Bronchial epithelial cell (primary cell): Measurements from ENCODE around the gene NRF1. TPM values are rescaled to one million over a fixed set of nuclear protein-coding genes. Genes with fewer than 3 reads are reported as not detected.
"Not testable (repeated sequence)": the region's sequence is repeated elsewhere in the genome, so short reads cannot be mapped to it uniquely, and the experiment has no call there.

Source experiments
- DNase-seq: peaks from one replicate; pipeline ENCODE4 v3.0.0-alpha.2; 2010; ENCODE audit warnings: low read depth
- FAIRE-seq: peaks from 2 replicates; lab custom pipeline; 2011; peaks lifted over from hg19 to GRCh38; lab: Jason Lieb, UNC
- H3K27me3 ChIP-seq: 2 replicates; pipeline ENCODE4 v1.5.1; 2011; ENCODE audit warnings: low read length; ENCODE audit not compliant: control insufficient read depth, insufficient read depth
- H3K36me3 ChIP-seq: 2 replicates; pipeline ENCODE4 v1.5.1; 2011; ENCODE audit warnings: low read length; ENCODE audit not compliant: control insufficient read depth, insufficient read depth
- H3K4me3 ChIP-seq: 2 replicates; pipeline ENCODE4 v1.5.1; 2011; ENCODE audit warnings: mild to moderate bottlenecking, low read depth, low read length, control low read depth
- total RNA-seq: library from RNA; depleted of rRNA; stranded (reverse); fragments of >200 nt; gene quantifications from 2 replicates; pipeline ENCODE4 v1.2.1, GENCODE V29; 2014
- TF ChIP-seq, protein P1 (sequence below): IDR thresholded peaks from 2 replicates; pipeline ENCODE4 v1.5.1; 2011; ENCODE audit warnings: mild to moderate bottlenecking, moderate library complexity, low read length, control low read depth, inconsistent platforms; ENCODE audit not compliant: insufficient read depth, severe bottlenecking

The NRF1 gene
- total RNA-seq, 1 donor from 2014 or later, result 12.1 TPM

DNA sequence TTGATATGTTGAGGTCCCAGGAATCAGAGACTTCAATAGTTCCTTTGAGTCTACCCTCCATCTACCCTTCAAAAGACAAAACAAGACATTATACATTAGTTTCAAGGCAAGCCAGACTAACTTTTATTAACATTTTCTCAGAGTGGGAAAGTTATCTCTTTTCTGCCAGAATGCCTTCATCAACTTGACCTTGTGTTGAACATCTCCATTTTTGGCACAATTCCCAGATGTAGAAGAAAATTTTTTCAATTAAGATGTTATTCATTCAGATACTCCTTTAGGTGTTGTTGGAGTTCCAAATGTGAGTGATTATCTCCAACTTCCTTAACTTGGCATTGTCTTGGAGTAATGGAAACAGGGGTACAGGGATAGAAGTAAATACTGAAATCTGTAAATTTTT lies 59.1 kb downstream of the NRF1 start:
- Histone ChIP-seq H3K4me3 (no peak overlapping the region), H3K36me3 (peaks cover 2% of the 10 kb centered on the region), H3K27me3 (no peaks in the 10 kb centered on the region)
- DNase-seq, result no peak
- FAIRE-seq, result no peak
- TF ChIP-seq, protein P1, sequence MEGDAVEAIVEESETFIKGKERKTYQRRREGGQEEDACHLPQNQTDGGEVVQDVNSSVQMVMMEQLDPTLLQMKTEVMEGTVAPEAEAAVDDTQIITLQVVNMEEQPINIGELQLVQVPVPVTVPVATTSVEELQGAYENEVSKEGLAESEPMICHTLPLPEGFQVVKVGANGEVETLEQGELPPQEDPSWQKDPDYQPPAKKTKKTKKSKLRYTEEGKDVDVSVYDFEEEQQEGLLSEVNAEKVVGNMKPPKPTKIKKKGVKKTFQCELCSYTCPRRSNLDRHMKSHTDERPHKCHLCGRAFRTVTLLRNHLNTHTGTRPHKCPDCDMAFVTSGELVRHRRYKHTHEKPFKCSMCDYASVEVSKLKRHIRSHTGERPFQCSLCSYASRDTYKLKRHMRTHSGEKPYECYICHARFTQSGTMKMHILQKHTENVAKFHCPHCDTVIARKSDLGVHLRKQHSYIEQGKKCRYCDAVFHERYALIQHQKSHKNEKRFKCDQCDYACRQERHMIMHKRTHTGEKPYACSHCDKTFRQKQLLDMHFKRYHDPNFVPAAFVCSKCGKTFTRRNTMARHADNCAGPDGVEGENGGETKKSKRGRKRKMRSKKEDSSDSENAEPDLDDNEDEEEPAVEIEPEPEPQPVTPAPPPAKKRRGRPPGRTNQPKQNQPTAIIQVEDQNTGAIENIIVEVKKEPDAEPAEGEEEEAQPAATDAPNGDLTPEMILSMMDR, result no peak

DNA sequence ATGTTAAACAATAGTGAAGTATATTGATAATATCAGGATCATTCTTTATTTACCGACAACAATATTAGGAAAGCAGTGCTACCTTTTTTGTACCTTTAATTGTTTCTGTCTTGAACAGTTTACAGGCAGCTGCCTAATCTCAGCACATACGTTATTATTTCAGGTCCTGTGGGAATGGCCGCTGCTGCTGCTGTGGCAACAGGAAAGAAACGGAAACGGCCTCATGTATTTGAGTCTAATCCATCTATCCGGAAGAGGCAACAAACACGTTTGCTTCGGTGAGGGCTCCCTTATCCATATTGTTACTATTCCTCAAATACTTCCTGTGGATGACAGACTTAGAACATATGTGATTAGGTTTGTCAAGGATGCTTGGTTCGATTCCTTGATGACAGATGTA lies 59.7 kb downstream of the NRF1 start:
- DNase-seq, result no peak
- Histone ChIP-seq H3K27me3 (no peaks in the 10 kb centered on the region), H3K36me3 (peaks cover 2% of the 10 kb centered on the region), H3K4me3 (no peak overlapping the region)
- no peak for FAIRE-seq
- TF ChIP-seq, protein P1, result no peak

DNA sequence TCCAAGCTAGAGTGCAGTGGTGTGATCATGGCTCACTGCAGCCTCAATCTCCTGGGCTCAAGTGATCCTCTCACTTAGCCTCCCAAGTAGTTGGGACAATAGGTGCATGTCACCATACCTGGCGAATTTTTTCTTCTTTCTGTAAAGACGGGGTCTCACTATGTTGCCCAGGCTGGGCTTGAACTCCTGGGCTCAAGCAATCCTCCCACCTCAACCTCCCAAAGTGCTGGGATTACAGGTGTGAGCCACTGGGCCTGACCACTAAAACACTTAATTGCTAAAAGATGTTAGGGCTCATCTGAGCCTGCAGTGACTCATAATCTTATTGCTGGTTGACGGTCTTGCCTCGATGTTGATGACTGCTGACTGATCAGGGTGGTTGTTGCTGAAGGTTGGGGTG lies 63.0 kb downstream of the NRF1 start:
- not testable (repeated sequence) for DNase-seq, H3K36me3 ChIP-seq, FAIRE-seq, H3K4me3 ChIP-seq, H3K27me3 ChIP-seq

DNA sequence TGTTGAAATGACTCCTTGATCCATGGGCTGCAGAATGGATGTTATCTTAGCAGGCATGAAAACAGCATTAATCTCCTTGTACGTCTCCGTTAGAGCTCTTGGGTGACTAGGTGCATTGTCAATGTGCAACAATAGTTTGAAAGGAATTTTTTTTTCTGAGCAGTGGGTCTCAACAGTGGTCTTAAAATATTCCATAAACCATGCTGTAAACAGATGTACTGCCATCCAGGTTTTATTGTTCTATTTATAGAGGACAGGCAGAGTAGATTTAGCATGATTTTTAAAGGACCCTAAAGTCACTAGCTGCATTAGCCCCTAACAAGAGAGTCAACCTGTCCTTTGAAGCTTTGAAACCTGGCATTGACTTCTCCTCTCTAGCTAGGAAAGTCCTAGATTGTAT lies 64.0 kb downstream of the NRF1 start:
- Histone ChIP-seq H3K4me3 (no peak overlapping the region), H3K27me3 (no peaks in the 10 kb centered on the region), H3K36me3 (peaks cover 4% of the 10 kb centered on the region)
- no peak for DNase-seq
- no peak for FAIRE-seq
- TF ChIP-seq, protein P1, result no peak

DNA sequence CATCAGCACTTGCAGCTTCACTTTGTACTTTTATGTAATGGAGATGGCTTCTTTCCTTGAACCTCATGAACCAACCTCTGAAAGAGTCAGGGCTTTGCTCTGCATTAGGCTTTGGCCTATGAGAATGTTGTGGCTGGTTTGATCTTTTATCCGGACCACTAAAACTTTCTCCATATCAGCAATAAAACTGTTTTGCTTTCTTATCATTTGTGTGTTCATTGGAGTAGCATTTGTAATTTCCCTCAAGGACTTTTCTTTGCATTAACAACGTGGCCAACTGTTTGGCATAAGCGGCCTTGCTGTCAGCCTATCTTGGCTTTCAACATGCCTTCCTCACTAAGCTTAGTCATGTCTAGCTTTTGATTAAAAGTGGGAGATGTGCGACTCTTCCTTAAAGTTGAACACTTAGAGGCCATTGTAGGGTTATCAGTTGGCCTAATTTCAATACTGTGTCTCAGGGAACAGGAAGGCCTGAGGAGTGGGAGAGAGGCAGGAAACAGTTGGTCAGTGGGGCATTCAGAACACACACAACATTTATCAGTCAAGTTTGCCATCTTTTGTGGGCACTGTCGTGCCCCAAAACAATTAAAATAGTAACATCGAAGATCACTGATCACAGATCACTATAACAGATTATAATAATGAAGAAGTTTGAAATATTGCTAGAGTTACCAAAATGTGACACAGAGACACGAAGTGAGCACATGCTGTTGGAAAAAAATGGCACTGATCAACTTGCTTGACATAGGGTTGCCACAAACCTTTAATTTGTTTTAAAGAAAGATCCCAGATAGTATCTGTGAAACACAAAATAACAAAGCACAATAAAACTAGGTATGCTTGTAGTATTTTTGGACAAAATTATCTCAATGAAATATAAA lies 64.7 kb downstream of the NRF1 start:
- peak; percentile 86 for FAIRE-seq
- H3K4me3 ChIP-seq, result no peak overlapping the region
- DNase-seq, result no peak
- peaks cover 3% of the 10 kb centered on the region for H3K36me3 ChIP-seq
- TF ChIP-seq, protein P1, result no peak
- H3K27me3 ChIP-seq, result no peaks in the 10 kb centered on the region

DNA sequence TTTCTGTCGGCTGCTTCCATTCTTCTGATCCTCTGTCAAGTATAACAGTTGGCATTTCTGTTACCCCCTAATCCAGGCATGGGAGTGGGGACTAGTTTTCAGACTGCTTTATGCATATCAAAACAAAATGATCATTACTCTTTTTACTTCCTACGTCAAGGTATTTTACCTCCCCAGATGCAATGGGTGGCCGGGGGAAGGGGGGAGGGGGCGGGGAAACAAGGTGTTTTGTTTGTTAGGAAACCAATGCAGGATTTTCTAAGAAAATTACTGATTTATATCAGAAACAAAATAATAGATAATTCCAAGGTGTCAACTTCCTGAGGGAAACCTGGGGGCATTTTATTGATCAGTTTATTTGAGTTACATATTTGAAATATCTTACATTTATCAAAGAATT lies 66.3 kb downstream of the NRF1 start:
- H3K27me3 ChIP-seq, result no peaks in the 10 kb centered on the region
- H3K4me3 ChIP-seq, result no peak overlapping the region
- TF ChIP-seq, protein P1, result no peak
- DNase-seq, result no peak
- no peak for FAIRE-seq
- peaks cover 2% of the 10 kb centered on the region for H3K36me3 ChIP-seq
